Natural killer cell (primary cell): ENCODE measurements around the gene PRAMEF5. TPM values are rescaled to one million over a fixed set of nuclear protein-coding genes. Genes with fewer than 3 reads are reported as not detected.
"Not testable (repeated sequence)": the region's sequence is repeated elsewhere in the genome, so short reads cannot be mapped to it uniquely, and the experiment has no call there.

Source experiments
- ATAC-seq, 3 donors: fragments of 150-1000 bp in 2 of 3; fragments of 200-7000 bp in 1 of 3; cut with Tn5 transposase; 1 replicate in 1 of 3; 2 replicates in 2 of 3; pipeline ENCODE4 v1.10.0; 2021; ENCODE audit warnings: mild to moderate bottlenecking in 2 of 3, moderate library complexity in 2 of 3
- DNase-seq, 2 donors: peaks; one replicate each; pipeline versions ENCODE4 v3.0.0 to v3.0.0-alpha.2; 2013 to 2021; ENCODE audit warnings: mixed read lengths in 1 of 2
- H3K27ac ChIP-seq: one replicate; pipeline ENCODE4 v1.5.1; 2013; ENCODE audit warnings: mild to moderate bottlenecking, low read length
- H3K27me3 ChIP-seq: one replicate; pipeline ENCODE4 v1.6.1; 2013; ENCODE audit warnings: low read length; ENCODE audit not compliant: control insufficient read depth, insufficient read depth
- H3K36me3 ChIP-seq: one replicate; pipeline ENCODE4 v1.6.1; 2013; ENCODE audit warnings: low read length; ENCODE audit not compliant: control insufficient read depth, insufficient read depth
- H3K4me1 ChIP-seq: one replicate; pipeline ENCODE4 v1.6.1; 2013; ENCODE audit warnings: low read length; ENCODE audit not compliant: control insufficient read depth, insufficient read depth
- H3K4me3 ChIP-seq: one replicate; pipeline ENCODE4 v1.5.1; 2013; ENCODE audit warnings: low read length
- H3K9me3 ChIP-seq: one replicate; pipeline ENCODE4 v1.6.1; 2013; ENCODE audit warnings: low read length; ENCODE audit not compliant: control insufficient read depth, insufficient read depth
- H3K27ac Mint-ChIP-seq, 2 donors: one replicate each; pipeline ENCODE4 v1.8.0; 2022; ENCODE audit warnings: mild to moderate bottlenecking in 2 of 2, mixed read lengths in 2 of 2, moderate library complexity in 1 of 2
- H3K27me3 Mint-ChIP-seq, 2 donors: one replicate each; pipeline ENCODE4 v1.8.0; 2022; ENCODE audit warnings: low read depth in 2 of 2, mixed read lengths in 2 of 2
- H3K36me3 Mint-ChIP-seq: one replicate; pipeline ENCODE4 v1.8.0; 2022; ENCODE audit warnings: mixed read lengths
- H3K4me1 Mint-ChIP-seq, 2 donors: one replicate each; pipeline ENCODE4 v1.8.0; 2022; ENCODE audit warnings: mixed read lengths in 2 of 2
- H3K4me3 Mint-ChIP-seq: one replicate; pipeline ENCODE4 v1.8.0; 2022; ENCODE audit warnings: mild to moderate bottlenecking, moderate library complexity, mixed read lengths
- H3K9me3 Mint-ChIP-seq, 2 donors: one replicate each; pipeline ENCODE4 v1.8.0; 2022; ENCODE audit warnings: mixed read lengths in 2 of 2
- WGBS: methylation state at CpG from one replicate; pipeline ENCODE4 v1.1.7; 2013; ENCODE audit warnings: missing lambda C conversion rate; ENCODE audit not compliant: insufficient coverage; 5-methylcytosine and 5-hydroxymethylcytosine counted together
- intact Hi-C: fragments of 100-400 bp; cut with micrococcal nuclease; formaldehyde crosslinking; loops from one replicate; pipeline ENCODE4 v1.14.2; 2022
- total RNA-seq, 4 donors: library from RNA; stranded (reverse); fragments of 120-200 nt in 1 of 4; gene quantifications; one replicate each; pipeline versions ENCODE4 v1.2.3 to v1.2.4, GENCODE V29; 2013 to 2022

Gene PRAMEF5
- total RNA-seq, 3 donors from 2014 or later (not counting 1 experiment from before 2014, with no cell fraction given), result not detected

- not testable (repeated sequence) for H3K9me3 ChIP-seq, H3K36me3 Mint-ChIP-seq, H3K4me1 ChIP-seq
Observed at GRCh38 chr1:13279617-13280016, 25.6 kb downstream of the PRAMEF5 start.

GRCh38 chr1:13285037-13285436 lies 31.0 kb downstream of the PRAMEF5 start, which contains the start of gene PRAMEF8:
Gene PRAMEF8, minus strand, starts transcription at chr1:13285137. Its CDS starts 1,046 bp downstream, at chr1:13284091.
- H3K36me3 ChIP-seq, H3K4me3 ChIP-seq, H3K36me3 Mint-ChIP-seq, ATAC-seq, H3K4me3 Mint-ChIP-seq, H3K4me1 ChIP-seq, H3K27me3 ChIP-seq, intact Hi-C loops, H3K4me1 Mint-ChIP-seq, H3K27ac Mint-ChIP-seq, H3K9me3 ChIP-seq, DNase-seq, H3K27ac ChIP-seq, H3K9me3 Mint-ChIP-seq, H3K27me3 Mint-ChIP-seq: not testable (repeated sequence)
- WGBS, result no CpG with 5 or more reads among the region's 1 CpG

More at GRCh38 chr1:13279617-13280016, 25.6 kb downstream of the PRAMEF5 start:
- H3K27me3 ChIP-seq, H3K4me1 Mint-ChIP-seq, H3K27me3 Mint-ChIP-seq, H3K9me3 Mint-ChIP-seq, H3K27ac Mint-ChIP-seq, H3K4me3 Mint-ChIP-seq, ATAC-seq, H3K4me3 ChIP-seq, H3K27ac ChIP-seq, intact Hi-C loops, H3K36me3 ChIP-seq, DNase-seq: not testable (repeated sequence)
- WGBS, result 89% methylated on average over 2 of the region's 3 CpGs

- intact Hi-C loops, H3K9me3 Mint-ChIP-seq, DNase-seq, ATAC-seq, H3K4me1 ChIP-seq, H3K4me3 Mint-ChIP-seq, H3K27me3 Mint-ChIP-seq, H3K4me1 Mint-ChIP-seq, H3K27ac Mint-ChIP-seq, H3K36me3 Mint-ChIP-seq, H3K9me3 ChIP-seq, H3K4me3 ChIP-seq, H3K27me3 ChIP-seq, H3K27ac ChIP-seq, H3K36me3 ChIP-seq: not testable (repeated sequence)
- WGBS, result 67% methylated on average over 1 of the region's 3 CpGs
Observed at GRCh38 chr1:13289030-13289429, 35.0 kb downstream of the PRAMEF5 start.

GRCh38 chr1:13297216-13297931 lies 43.4 kb downstream of the PRAMEF5 start:
- H3K36me3 Mint-ChIP-seq, ATAC-seq, H3K9me3 ChIP-seq, H3K4me3 Mint-ChIP-seq, H3K4me1 Mint-ChIP-seq, H3K36me3 ChIP-seq, H3K27ac ChIP-seq, intact Hi-C loops, H3K27me3 ChIP-seq, DNase-seq, H3K27me3 Mint-ChIP-seq, H3K9me3 Mint-ChIP-seq, H3K4me3 ChIP-seq, H3K27ac Mint-ChIP-seq, H3K4me1 ChIP-seq: not testable (repeated sequence)
- no CpG with 5 or more reads among the region's 5 CpGs for WGBS

DNA sequence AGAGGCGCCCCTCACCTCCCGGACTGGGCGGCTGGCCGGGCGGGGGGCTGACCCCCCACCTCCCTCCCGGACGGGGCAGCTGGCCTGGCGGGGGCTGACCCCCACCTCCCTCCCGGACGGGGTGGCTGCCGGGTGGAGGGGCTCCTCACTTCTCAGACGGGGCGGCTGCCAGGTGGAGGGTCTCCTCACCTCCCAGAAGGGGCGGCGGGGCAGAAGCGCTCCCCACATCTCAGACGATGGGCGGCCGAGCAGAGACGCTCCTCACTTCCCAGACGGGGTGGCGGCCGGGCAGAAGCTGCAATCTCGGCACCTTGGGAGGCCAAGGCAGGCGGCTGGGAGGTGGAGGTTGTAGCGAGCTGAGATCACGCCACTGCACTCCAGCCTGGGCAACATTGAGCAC lies 44.7 kb downstream of the PRAMEF5 start:
- H3K27me3 ChIP-seq, H3K9me3 ChIP-seq, H3K36me3 ChIP-seq, H3K27me3 Mint-ChIP-seq, H3K27ac Mint-ChIP-seq, H3K4me3 ChIP-seq, H3K36me3 Mint-ChIP-seq, H3K4me3 Mint-ChIP-seq, DNase-seq, ATAC-seq, intact Hi-C loops, H3K4me1 ChIP-seq, H3K9me3 Mint-ChIP-seq, H3K27ac ChIP-seq, H3K4me1 Mint-ChIP-seq: not testable (repeated sequence)
- WGBS, result 90% methylated on average over 5 of the region's 27 CpGs

DNA sequence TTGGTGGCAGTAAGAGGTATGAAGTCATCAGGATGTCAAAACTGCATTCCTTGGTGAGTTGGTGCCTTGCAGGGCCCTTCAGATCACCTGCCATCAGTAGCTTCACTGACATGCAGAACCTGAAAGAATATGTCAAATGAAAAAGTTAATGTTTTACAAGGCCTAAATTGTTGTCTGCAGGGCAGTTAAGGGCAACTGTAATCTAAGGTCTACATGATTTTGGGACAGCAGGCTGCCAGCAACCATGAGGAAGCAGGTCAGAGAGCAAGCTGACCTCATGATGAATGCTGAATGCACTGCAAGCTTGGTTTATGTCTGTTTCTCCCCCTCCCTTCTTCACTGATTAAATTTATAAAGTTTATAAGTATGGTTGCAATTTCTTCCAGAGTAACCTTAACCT lies 48.2 kb downstream of the PRAMEF5 start:
- H3K9me3 Mint-ChIP-seq, H3K27me3 ChIP-seq, H3K36me3 ChIP-seq, H3K27ac ChIP-seq, H3K36me3 Mint-ChIP-seq, H3K9me3 ChIP-seq, ATAC-seq, H3K4me3 ChIP-seq, H3K27me3 Mint-ChIP-seq, H3K4me1 ChIP-seq, H3K4me3 Mint-ChIP-seq, DNase-seq, H3K4me1 Mint-ChIP-seq, H3K27ac Mint-ChIP-seq, intact Hi-C loops: not testable (repeated sequence)

DNA sequence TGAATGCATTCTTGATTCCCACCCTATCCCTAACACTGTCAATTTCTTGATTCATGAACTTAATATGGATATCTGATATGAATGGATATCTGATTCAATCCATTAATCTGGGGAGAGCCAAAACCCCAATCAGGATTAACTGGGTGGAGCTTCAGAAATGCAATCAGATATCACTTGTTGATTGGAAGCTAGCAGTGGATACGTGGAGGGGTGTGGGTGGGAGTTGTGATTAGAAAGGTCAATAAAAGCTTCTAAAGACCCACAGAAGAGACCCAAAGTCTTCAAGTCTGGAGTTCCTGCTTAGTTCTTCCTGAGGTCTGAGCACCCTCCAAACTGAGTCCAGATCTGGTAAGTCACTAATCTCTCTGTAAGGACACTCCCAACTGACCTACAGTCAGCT lies 49.2 kb downstream of the PRAMEF5 start, which contains the start of gene PRAMEF33:
Gene PRAMEF33 (plus strand): TSS at position 301 of the 400 bp plus-strand sequence. CDS start 2,416 bp downstream, outside the sequence.
- H3K27me3 ChIP-seq, H3K4me1 Mint-ChIP-seq, intact Hi-C loops, DNase-seq, H3K9me3 Mint-ChIP-seq, H3K4me3 ChIP-seq, ATAC-seq, H3K27ac Mint-ChIP-seq, H3K27ac ChIP-seq, H3K36me3 ChIP-seq, H3K36me3 Mint-ChIP-seq, H3K27me3 Mint-ChIP-seq, H3K4me3 Mint-ChIP-seq, H3K4me1 ChIP-seq, H3K9me3 ChIP-seq: not testable (repeated sequence)
- no CpG with 5 or more reads among the region's 1 CpG for WGBS
